ENCODE data around the gene TRABD2B. TPM values are rescaled to one million over a fixed set of nuclear protein-coding genes. Genes with fewer than 3 reads are reported as not detected.

The TRABD2B gene
- total and polyA plus RNA-seq, 2 donors (not counting 3 experiments of a cell fraction or from before 2014, with no cell fraction given) = not detected

GRCh38 chr1:47938520-47938919, 58.7 kb downstream of the TRABD2B start:
- no peak for TF ChIP-seq FOS (IDR thresholded peaks at IDR 0.05; ENCODE audit: borderline replicate concordance, insufficient read depth, low read length)
- TF ChIP-seq POLR2A (IDR thresholded peaks at IDR 0.05; ENCODE audit: low read depth, low read length) = no peak
- no peak for TF ChIP-seq MYC (IDR thresholded peaks at IDR 0.05; ENCODE audit: low read depth, low read length)
- no peak for TF ChIP-seq GATA2 (IDR thresholded peaks at IDR 0.05; ENCODE audit: insufficient read depth, insufficient read length, low read depth, low read length)
- no peak for TF ChIP-seq CTCF (IDR thresholded peaks at IDR 0.05; ENCODE audit: extremely low read depth in 1 of 2, insufficient read depth in 1 of 2, low read depth in 1 of 2, low read length in 2 of 2)
- TF ChIP-seq POLR2AphosphoS5 (IDR thresholded peaks at IDR 0.05; ENCODE audit: insufficient read depth, low read depth, low read length) = no peak
- DNase-seq (ENCODE audit: low read depth, low spot score) (no peak), FAIRE-seq (no peak)
- H3K4me3 ChIP-seq (replicated peaks in 1 of 3; ENCODE audit: insufficient read depth in 1 of 3, low read depth in 1 of 3, low read length in 3 of 3) = no peak overlapping the region
- no peak overlapping the region for H3K4me2 ChIP-seq (ENCODE audit: insufficient read depth, low read length)
- no peaks in the 10 kb centered on the region for H3K9me3 ChIP-seq (replicated peaks; ENCODE audit: control insufficient read depth, insufficient read depth, low read length)
- no peaks in the 10 kb centered on the region for H3K4me1 ChIP-seq (ENCODE audit: control insufficient read depth, extremely low read depth, insufficient read depth, low read length)
- H3K9me1 ChIP-seq (replicated peaks; ENCODE audit: control insufficient read depth, extremely low read depth, insufficient read depth, low read length) = no peaks in the 10 kb centered on the region
- intact Hi-C loops (cut with micrococcal nuclease) (no loop called here), dilution Hi-C loops (cut with MboI; ENCODE audit: extremely low pct_ligation_motif_present, low sequenced_read_pairs) (no loop called here)
- no peaks in the 10 kb centered on the region for H3K79me2 ChIP-seq (ENCODE audit: control insufficient read depth, insufficient read depth, low read length)
- no peaks in the 10 kb centered on the region for H3K36me3 ChIP-seq (ENCODE audit: control insufficient read depth in 2 of 2, extremely low read depth in 1 of 2, insufficient read depth in 2 of 2, low read length in 2 of 2)
- no peaks in the 10 kb centered on the region for H3K27me3 ChIP-seq (ENCODE audit: control insufficient read depth in 2 of 2, insufficient read depth in 2 of 2, low read length in 2 of 2)
- no peak overlapping the region for H3K9ac ChIP-seq (replicated peaks; ENCODE audit: extremely low read depth, insufficient read depth, low read length)
- H3K27ac ChIP-seq (ENCODE audit: insufficient read depth, low read depth, low read length) = no peak overlapping the region
- no TSS peak for BruUV-seq (replicated peaks)
- POLR2A ChIA-PET = no interaction called here
- CTCF ChIA-PET = interaction anchor here (0.6 kb wide), 1 partner anchor 200 kb away, joined by 3 read pairs; no protein-coding TSS in a partner anchor
- no peak overlapping the region for H2AFZ ChIP-seq (ENCODE audit: low read depth, low read length)
- H4K20me1 ChIP-seq (replicated peaks; ENCODE audit: control insufficient read depth, extremely low read depth, insufficient read depth, low read length) = no peaks in the 10 kb centered on the region
